ENCODE results near the gene WBP11.

GRCh38 chr12:14843425-14843887 lies 40.2 kb upstream of the WBP11 start, which contains the start of gene ART4:
- TF ChIP-seq CTCF (IDR thresholded peaks at IDR 0.05) (no peak), REST (IDR thresholded peaks at IDR 0.05; ENCODE audit: insufficient read depth in 1 of 2, low read depth in 2 of 2, low read length in 1 of 2) (no peak), POLR2AphosphoS5 (IDR thresholded peaks at IDR 0.05; ENCODE audit: low read depth, low read length) (no peak), TCF7L2 (IDR thresholded peaks at IDR 0.05; ENCODE audit: low read depth, low read length) (no peak)

Data from Panc1 (cell line).